Neural crest cell (in vitro differentiated cells): ENCODE measurements around the gene SRRM5. TPM values are rescaled to one million over a fixed set of nuclear protein-coding genes. Genes with fewer than 3 reads are reported as not detected.

Experiments used
- DNase-seq: peaks from one replicate; pipeline ENCODE4 v3.0.0; 2021; ENCODE audit warnings: low read depth, mixed read lengths, low spot score
- H3K27ac Mint-ChIP-seq: one replicate; pipeline ENCODE4 v1.8.0; 2021; ENCODE audit warnings: mild to moderate bottlenecking, mixed read lengths; ENCODE audit not compliant: unreplicated experiment
- H3K27me3 Mint-ChIP-seq: 2 replicates; pipeline ENCODE4 v1.8.0; 2021; ENCODE audit warnings: low read depth, mild to moderate bottlenecking, mixed read lengths
- H3K36me3 Mint-ChIP-seq: 2 replicates; pipeline ENCODE4 v1.8.0; 2021; ENCODE audit warnings: low read depth, mild to moderate bottlenecking, mixed read lengths
- H3K4me1 Mint-ChIP-seq: 2 replicates; pipeline ENCODE4 v1.8.0; 2021; ENCODE audit warnings: mixed read lengths
- H3K4me3 Mint-ChIP-seq: one replicate; pipeline ENCODE4 v1.8.0; 2021; ENCODE audit warnings: mild to moderate bottlenecking, mixed read lengths
- H3K9me3 Mint-ChIP-seq: 2 replicates; pipeline ENCODE4 v1.8.0; 2021; ENCODE audit warnings: mixed read lengths
- CTCF ChIP-seq: fragments of 200-600 bp; sonication (generic); conservative IDR thresholded peaks from 2 replicates; pipeline ENCODE4 v1.5.0; 2021; ENCODE audit warnings: antibody characterized with exemption, mild to moderate bottlenecking
- long read RNA-seq: library from polyadenylated mRNA; unstranded; transcript quantifications from one replicate; pipeline ENCODE4 v2.0.0, GENCODE V29; 2020
- total RNA-seq: library from RNA; stranded (reverse); gene quantifications from 2 replicates; pipeline ENCODE4 v1.2.1, GENCODE V29; 2021

Gene SRRM5, protein sequence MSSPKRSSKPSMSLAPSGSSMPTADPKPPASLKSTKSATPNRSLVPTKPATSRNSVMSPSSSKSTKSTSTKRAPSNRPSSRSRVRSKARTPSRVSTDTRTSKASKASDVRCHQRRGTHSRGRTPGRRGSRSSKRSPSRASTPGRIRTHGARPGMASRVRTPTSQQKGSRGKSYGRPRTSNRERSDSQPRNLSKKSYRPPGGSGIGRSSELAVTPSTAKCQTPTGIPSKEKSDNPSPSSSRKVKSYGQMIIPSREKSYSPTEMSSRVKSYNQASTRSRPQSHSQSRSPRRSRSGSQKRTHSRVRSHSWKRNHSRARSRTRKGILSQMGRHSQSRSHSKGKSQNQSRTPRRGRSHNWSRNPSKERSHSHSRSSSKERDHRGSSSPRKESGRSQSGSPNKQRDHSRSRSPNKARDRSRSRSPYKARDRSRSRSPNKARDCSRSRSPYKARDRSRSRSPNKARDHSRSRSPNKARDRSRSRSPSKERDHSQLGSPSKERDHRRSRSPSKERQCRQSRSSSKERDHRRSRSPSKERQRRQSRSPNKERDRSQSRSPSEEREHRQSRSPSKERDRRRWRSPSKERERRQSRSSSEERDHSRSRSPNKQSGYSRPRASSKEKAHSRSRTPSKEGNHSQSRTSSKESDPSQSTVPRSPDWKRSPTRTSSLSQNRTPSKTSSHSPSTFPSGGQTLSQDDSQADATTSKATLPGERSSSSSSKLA
- total RNA-seq = 0.41 and 0.51 TPM in 2 replicates
- long read RNA-seq = 0 reads

DNA sequence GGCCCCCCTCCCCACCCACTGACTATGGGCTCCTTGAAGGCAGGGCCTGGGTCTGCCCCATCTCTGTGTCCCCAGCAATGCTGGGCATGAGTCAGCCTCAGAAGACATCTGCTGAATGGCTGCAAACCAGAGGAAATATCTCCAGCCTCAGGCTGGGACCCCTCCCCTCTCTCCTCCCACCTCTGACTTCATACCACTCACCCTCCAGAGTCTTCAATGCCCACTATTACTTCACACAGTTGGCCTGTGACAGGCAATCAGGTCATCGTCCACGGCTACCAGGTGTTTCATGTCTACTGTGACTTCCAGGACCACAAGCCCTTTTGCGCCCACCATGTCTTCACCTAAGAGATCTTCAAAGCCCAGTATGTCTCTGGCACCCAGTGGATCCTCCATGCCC lies at the start of gene SRRM5:
Gene SRRM5, plus strand, starts transcription at position 301 of the 400 bp plus-strand sequence. Its CDS starts 34 bp downstream, at position 335.
- Mint-ChIP-seq H3K27me3 (no peaks in the 10 kb centered on the region), H3K36me3 (peaks cover 29% of the 10 kb centered on the region), H3K27ac (peak within 1 kb of the TSS; percentile 93), H3K9me3 (peaks cover 5% of the 10 kb centered on the region), H3K4me3 (peak within 1 kb of the TSS; percentile 14), H3K4me1 (peaks cover 19% of the 10 kb centered on the region)
- no peak for DNase-seq
- no peak for TF ChIP-seq CTCF

- DNase-seq = no peak
- Mint-ChIP-seq H3K4me3 (no peak overlapping the region), H3K27me3 (no peaks in the 10 kb centered on the region), H3K4me1 (peaks cover 4% of the 10 kb centered on the region), H3K36me3 (peaks cover 4% of the 10 kb centered on the region), H3K27ac (no peak overlapping the region), H3K9me3 (no peaks in the 10 kb centered on the region)
- TF ChIP-seq CTCF = no peak
Observed at GRCh38 chr19:43562226-43562697, 49.6 kb upstream of the SRRM5 start.

- DNase-seq = no peak
- no peak for TF ChIP-seq CTCF
Observed at GRCh38 chr19:43562698-43563241, 49.1 kb upstream of the SRRM5 start.

DNA sequence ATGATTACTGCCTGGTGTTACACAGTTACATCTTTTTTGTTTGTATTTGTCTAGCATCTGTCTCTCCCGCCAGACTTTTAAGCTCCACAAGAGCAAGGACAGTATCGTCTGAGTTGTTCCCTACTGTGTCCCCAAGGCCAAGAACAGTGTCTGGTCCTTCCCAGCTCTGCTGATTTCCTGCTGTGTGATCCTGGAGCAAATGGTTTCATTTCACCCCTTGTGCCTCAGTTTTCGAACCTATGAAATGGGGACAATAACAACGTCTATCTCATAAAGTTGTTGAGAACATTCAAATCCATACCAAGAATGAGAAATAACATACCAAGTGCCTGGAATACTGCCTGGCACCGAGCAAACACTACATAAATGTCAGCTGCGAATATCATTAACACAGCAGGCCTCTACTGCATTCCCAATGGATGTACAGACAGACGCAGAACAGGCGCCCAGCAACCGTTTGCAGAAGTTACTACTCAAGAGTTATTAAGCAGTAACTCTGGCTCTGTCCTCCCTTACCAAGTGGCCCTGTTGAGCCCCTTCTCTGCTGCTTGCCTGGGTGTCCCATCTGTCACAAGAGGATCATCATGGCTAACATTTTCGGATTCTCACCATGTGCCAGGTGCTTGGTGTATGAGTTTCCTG lies 48.0 kb upstream of the SRRM5 start:
- no peak overlapping the region for H3K4me3 Mint-ChIP-seq
- peaks cover 4% of the 10 kb centered on the region for H3K4me1 Mint-ChIP-seq
- peak overlapping the region; percentile 22 for H3K27ac Mint-ChIP-seq
- no peak for DNase-seq
- no peaks in the 10 kb centered on the region for H3K9me3 Mint-ChIP-seq
- no peaks in the 10 kb centered on the region for H3K27me3 Mint-ChIP-seq
- no peak for TF ChIP-seq CTCF
- H3K36me3 Mint-ChIP-seq = peaks cover 4% of the 10 kb centered on the region

More at GRCh38 chr19:43562698-43563241, 49.1 kb upstream of the SRRM5 start:
- no peaks in the 10 kb centered on the region for H3K9me3 Mint-ChIP-seq
- H3K27me3 Mint-ChIP-seq = no peaks in the 10 kb centered on the region
- peaks cover 4% of the 10 kb centered on the region for H3K4me1 Mint-ChIP-seq
- peaks cover 4% of the 10 kb centered on the region for H3K36me3 Mint-ChIP-seq
- no peak overlapping the region for H3K4me3 Mint-ChIP-seq
- H3K27ac Mint-ChIP-seq = no peak overlapping the region

DNA sequence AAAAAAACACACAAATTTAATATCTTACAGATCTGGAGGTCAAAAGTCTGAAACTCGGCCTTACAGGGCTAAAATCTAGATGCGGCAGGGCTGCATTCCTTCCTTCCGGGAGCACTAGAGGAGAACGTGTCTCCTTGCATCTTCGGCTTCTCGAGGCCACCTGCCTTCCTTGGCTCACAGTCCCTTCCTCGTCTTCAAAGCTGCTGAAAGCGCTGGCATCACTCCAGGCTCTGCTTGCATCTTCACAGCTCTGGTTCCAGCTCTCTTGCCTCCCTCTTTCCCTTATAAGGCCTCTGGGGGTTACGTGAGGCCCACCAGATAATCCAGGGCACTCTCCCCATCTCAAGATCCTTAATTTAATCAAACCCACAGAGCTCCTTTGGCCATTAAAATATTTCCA lies 47.1 kb upstream of the SRRM5 start:
- H3K9me3 Mint-ChIP-seq = no peaks in the 10 kb centered on the region
- peaks cover 4% of the 10 kb centered on the region for H3K4me1 Mint-ChIP-seq
- no peak overlapping the region for H3K27ac Mint-ChIP-seq
- no peak for DNase-seq
- H3K27me3 Mint-ChIP-seq = no peaks in the 10 kb centered on the region
- no peak for TF ChIP-seq CTCF
- no peak overlapping the region for H3K4me3 Mint-ChIP-seq
- H3K36me3 Mint-ChIP-seq = peaks cover 4% of the 10 kb centered on the region
